CD14-positive monocyte (primary cell): ENCODE data around the gene TESPA1. TPM values are rescaled to one million over a fixed set of nuclear protein-coding genes. Genes with fewer than 3 reads are reported as not detected.

Experiments used
- DNase-seq, 3 donors: peaks; one replicate each; pipeline ENCODE4 v3.0.0-alpha.2; 2011 to 2022
- H2AFZ ChIP-seq: 2 replicates; pipeline ENCODE4 v1.6.0; 2012; ENCODE audit warnings: mild to moderate bottlenecking, low read depth, low read length, inconsistent platforms; ENCODE audit not compliant: insufficient read depth, poor library complexity, severe bottlenecking
- H3K27ac ChIP-seq, 2 donors: 1 replicate in 1 of 2; 2 replicates in 1 of 2; pipeline ENCODE4 v1.5.1; 2012 to 2013; ENCODE audit warnings: low read length in 2 of 2, control low read depth in 1 of 2, inconsistent platforms in 1 of 2, low read depth in 1 of 2, mild to moderate bottlenecking in 1 of 2
- H3K27me3 ChIP-seq, 2 donors: one replicate each; pipeline versions ENCODE4 v1.6.0 to v1.6.1; 2011 to 2013; ENCODE audit warnings: low read length in 2 of 2; ENCODE audit not compliant: control insufficient read depth in 2 of 2, insufficient read depth in 2 of 2
- H3K36me3 ChIP-seq, 2 donors: replicated peaks in 1 of 2; 1 replicate in 1 of 2; 2 replicates in 1 of 2; pipeline versions ENCODE4 v1.5.1 to v1.6.1; 2012 to 2013; ENCODE audit warnings: low read length in 2 of 2, control low read depth in 1 of 2, inconsistent platforms in 1 of 2, mild to moderate bottlenecking in 1 of 2; ENCODE audit not compliant: insufficient read depth in 2 of 2, control insufficient read depth in 1 of 2
- H3K4me1 ChIP-seq, 2 donors: 1 replicate in 1 of 2; 2 replicates in 1 of 2; pipeline versions ENCODE4 v1.5.1 to v1.6.1; 2012 to 2013; ENCODE audit warnings: low read length in 2 of 2, control low read depth in 1 of 2, inconsistent platforms in 1 of 2, mild to moderate bottlenecking in 1 of 2, moderate library complexity in 1 of 2; ENCODE audit not compliant: insufficient read depth in 2 of 2, control insufficient read depth in 1 of 2
- H3K4me2 ChIP-seq: replicated peaks from 2 replicates; pipeline ENCODE3; 2012; ENCODE audit warnings: low read length, moderate library complexity, mild to moderate bottlenecking; ENCODE audit not compliant: poor library complexity, severe bottlenecking; ENCODE audit errors: extremely low read depth
- H3K4me3 ChIP-seq, 3 experiments: fragments of 200-600 bp in 1 of 3; sonication (generic) in 1 of 3; replicated peaks in 1 of 3; 1 replicate in 2 of 3; 2 replicates in 1 of 3; pipeline ENCODE4 v1.5.1; 2011 to 2013; ENCODE audit warnings: low read length in 3 of 3, mild to moderate bottlenecking in 3 of 3, control low read depth in 2 of 3, low read depth in 2 of 3, inconsistent platforms in 1 of 3, moderate library complexity in 1 of 3
- H3K79me2 ChIP-seq: 2 replicates; pipeline ENCODE4 v1.6.0; 2012; ENCODE audit warnings: mild to moderate bottlenecking, control low read depth, inconsistent platforms, low read length, moderate library complexity; ENCODE audit not compliant: insufficient read depth
- H3K9ac ChIP-seq: 2 replicates; pipeline ENCODE4 v1.6.0; 2017; ENCODE audit warnings: low read length, mild to moderate bottlenecking; ENCODE audit not compliant: insufficient read depth, poor library complexity, severe bottlenecking
- H3K9me3 ChIP-seq, 2 donors: replicated peaks in 1 of 2; 1 replicate in 1 of 2; 2 replicates in 1 of 2; pipeline versions ENCODE4 v1.5.1 to v1.6.1; 2012 to 2013; ENCODE audit warnings: low read length in 2 of 2, control low read depth in 1 of 2; ENCODE audit not compliant: control insufficient read depth in 1 of 2, insufficient read depth in 1 of 2
- H4K20me1 ChIP-seq: 2 replicates; pipeline ENCODE4 v1.6.0; 2012; ENCODE audit warnings: mild to moderate bottlenecking, low read length, control low read depth, moderate library complexity; ENCODE audit not compliant: insufficient read depth
- H3K27ac Mint-ChIP-seq, 7 donors: one replicate each; pipeline ENCODE4 v1.8.0; 2020; ENCODE audit warnings: mild to moderate bottlenecking in 7 of 7, mixed read lengths in 7 of 7, moderate library complexity in 6 of 7, inconsistent platforms in 2 of 7
- H3K27me3 Mint-ChIP-seq, 3 donors: one replicate each; pipeline ENCODE4 v1.8.0; 2021 to 2022; ENCODE audit warnings: low read depth in 3 of 3, mild to moderate bottlenecking in 3 of 3, mixed read lengths in 3 of 3, moderate library complexity in 3 of 3, inconsistent platforms in 1 of 3
- H3K36me3 Mint-ChIP-seq, 2 donors: one replicate each; pipeline ENCODE4 v1.8.0; 2020; ENCODE audit warnings: mixed read lengths in 2 of 2, inconsistent platforms in 1 of 2, mild to moderate bottlenecking in 1 of 2
- H3K4me1 Mint-ChIP-seq: one replicate; pipeline ENCODE4 v1.8.0; 2020; ENCODE audit warnings: mild to moderate bottlenecking, mixed read lengths
- H3K4me3 Mint-ChIP-seq, 2 donors: one replicate each; pipeline ENCODE4 v1.8.0; 2020; ENCODE audit warnings: mild to moderate bottlenecking in 2 of 2, mixed read lengths in 2 of 2, moderate library complexity in 1 of 2
- H3K9me3 Mint-ChIP-seq, 7 donors: one replicate each; pipeline ENCODE4 v1.8.0; 2020 to 2022; ENCODE audit warnings: mixed read lengths in 7 of 7, mild to moderate bottlenecking in 6 of 7, moderate library complexity in 6 of 7, inconsistent platforms in 2 of 7
- CTCF ChIP-seq: fragments of 200-600 bp; IDR thresholded peaks from one replicate; pipeline ENCODE4 v1.8.0; 2022; ENCODE audit warnings: antibody characterized with exemption, mild to moderate bottlenecking
- WGBS: methylation state at CpG from one replicate; pipeline ENCODE4 v1.1.5; 2013; ENCODE audit warnings: missing lambda C conversion rate; ENCODE audit not compliant: insufficient coverage; 5-methylcytosine and 5-hydroxymethylcytosine counted together
- intact Hi-C, 2 donors: fragments of 100-400 bp; cut with micrococcal nuclease; formaldehyde crosslinking; loops; one replicate each; pipeline versions ENCODE4 v1.15.0 to v1.15.1; 2023
- polyA plus RNA-seq, 3 donors: library from polyadenylated mRNA; depleted of rRNA in 1 of 3; unstranded in 2 of 3; stranded (reverse) in 1 of 3; fragments of 300-500 nt in 2 of 3; fragments of >200 nt in 1 of 3; fragmentation: Illumina TruSeq in 2 of 3; gene quantifications; 1 replicate in 2 of 3; 2 replicates in 1 of 3; pipeline ENCODE4 v1.2.3, GENCODE V29; 2012 to 2021

TESPA1 gene
- polyA plus RNA-seq, 3 donors: 0.23 to 0.61 (median 0.37) TPM

- no peak overlapping the region for H3K4me3 ChIP-seq
- Mint-ChIP-seq H3K4me3 (no peak overlapping the region), H3K4me1 (peaks cover 11% of the 10 kb centered on the region), H3K9me3 (no peaks in the 10 kb centered on the region), H3K27me3 (peaks cover 0 to 1% (median 0%) of the 10 kb centered on the region in 3 donors), H3K27ac (no peak overlapping the region), H3K36me3 (peaks cover 4 to 7% of the 10 kb centered on the region in 2 donors)
- H3K36me3 ChIP-seq: no peaks in the 10 kb centered on the region
- H3K79me2 ChIP-seq: no peaks in the 10 kb centered on the region
- no peaks in the 10 kb centered on the region for H4K20me1 ChIP-seq
- H3K4me1 ChIP-seq: no peaks in the 10 kb centered on the region
- no peaks in the 10 kb centered on the region for H3K27me3 ChIP-seq
- DNase-seq: no peak
- no peaks in the 10 kb centered on the region for H3K9me3 ChIP-seq
- no peak overlapping the region for H3K9ac ChIP-seq
- TF ChIP-seq CTCF: no peak
- no peak overlapping the region for H2AFZ ChIP-seq
- intact Hi-C loops: no loop called here
- H3K27ac ChIP-seq: no peak overlapping the region
- no CpG with 5 or more reads among the region's 2 CpGs for WGBS
- H3K4me2 ChIP-seq: no peak overlapping the region
Measured at GRCh38 chr12:54975272-54975671, 9.3 kb downstream of the TESPA1 start.

- DNase-seq: no peak
- Histone ChIP-seq H3K4me2 (no peak overlapping the region), H3K27ac (no peak overlapping the region), H4K20me1 (no peaks in the 10 kb centered on the region), H3K9ac (no peak overlapping the region), H3K4me3 (no peak overlapping the region), H3K36me3 (no peaks in the 10 kb centered on the region), H3K9me3 (no peaks in the 10 kb centered on the region), H3K79me2 (no peaks in the 10 kb centered on the region), H3K4me1 (no peaks in the 10 kb centered on the region), H3K27me3 (no peaks in the 10 kb centered on the region), H2AFZ (no peak overlapping the region)
- H3K9me3 Mint-ChIP-seq: no peaks in the 10 kb centered on the region
- peaks cover 10% of the 10 kb centered on the region for H3K4me1 Mint-ChIP-seq
- H3K36me3 Mint-ChIP-seq: peaks cover 4 to 6% of the 10 kb centered on the region in 2 donors
- no peak overlapping the region for H3K27ac Mint-ChIP-seq
- peaks cover 0 to 1% (median 0%) of the 10 kb centered on the region in 3 donors for H3K27me3 Mint-ChIP-seq
- no peak overlapping the region for H3K4me3 Mint-ChIP-seq
- no peak for TF ChIP-seq CTCF
- 97% methylated on average over 12 of the region's 12 CpGs for WGBS
- intact Hi-C loops: no loop called here
Measured at GRCh38 chr12:54974279-54974678, 10.3 kb downstream of the TESPA1 start.
